GM18520 (cell line): ENCODE results near the gene ARHGEF17.

ENCODE experiments used
- ATAC-seq: cut with Tn5 transposase; IDR thresholded peaks from one replicate; pipeline ENCODE4 v1.9.1; 2021; ENCODE audit not compliant: unreplicated experiment

Gene ARHGEF17

DNA sequence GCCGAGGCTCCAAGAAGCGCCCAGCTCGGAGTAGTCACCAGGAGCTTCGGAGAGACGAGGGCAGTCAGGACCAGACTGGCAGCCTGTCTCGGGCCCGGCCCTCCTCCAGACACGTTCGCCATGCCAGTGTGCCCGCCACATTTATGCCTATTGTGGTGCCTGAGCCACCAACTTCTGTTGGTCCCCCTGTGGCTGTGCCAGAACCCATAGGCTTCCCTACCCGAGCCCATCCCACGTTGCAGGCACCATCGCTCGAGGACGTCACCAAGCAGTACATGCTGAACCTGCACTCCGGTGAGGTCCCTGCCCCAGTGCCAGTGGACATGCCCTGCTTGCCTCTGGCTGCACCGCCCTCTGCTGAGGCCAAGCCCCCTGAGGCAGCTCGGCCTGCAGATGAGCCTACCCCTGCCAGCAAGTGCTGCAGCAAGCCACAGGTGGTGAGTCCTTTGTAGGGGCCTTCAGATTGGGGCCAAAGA, 3.4 kb downstream of the ARHGEF17 start:
- ATAC-seq: no peak

DNA sequence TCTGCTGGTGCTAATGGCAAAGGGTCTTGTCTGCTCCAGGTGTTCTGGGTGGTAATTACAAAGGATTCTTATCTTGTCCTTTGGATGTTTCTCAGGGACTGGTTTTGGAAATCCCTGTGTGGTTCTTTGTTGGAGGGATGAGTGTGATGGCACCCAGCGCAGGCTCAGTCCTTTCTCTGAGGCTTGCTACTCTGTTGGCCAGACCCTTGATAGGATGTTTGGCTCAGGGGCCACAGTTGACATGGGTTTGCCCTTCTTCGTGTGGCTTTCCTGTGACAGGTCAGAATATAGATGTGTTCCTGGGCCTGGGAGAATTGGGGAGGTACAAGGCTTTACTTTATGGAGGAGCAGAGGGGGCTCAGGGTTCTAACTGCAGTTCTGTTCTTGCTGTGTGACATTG, 4.0 kb downstream of the ARHGEF17 start:
- no peak for ATAC-seq

GRCh38 chr11:73312851-73313327, 4.8 kb downstream of the ARHGEF17 start:
- no peak for ATAC-seq

GRCh38 chr11:73313652-73314051, 5.6 kb downstream of the ARHGEF17 start:
- no peak for ATAC-seq

- ATAC-seq: no peak
Observed at GRCh38 chr11:73314117-73314961, 6.3 kb downstream of the ARHGEF17 start.

GRCh38 chr11:73315293-73316020, 7.4 kb downstream of the ARHGEF17 start:
- ATAC-seq: no peak

DNA sequence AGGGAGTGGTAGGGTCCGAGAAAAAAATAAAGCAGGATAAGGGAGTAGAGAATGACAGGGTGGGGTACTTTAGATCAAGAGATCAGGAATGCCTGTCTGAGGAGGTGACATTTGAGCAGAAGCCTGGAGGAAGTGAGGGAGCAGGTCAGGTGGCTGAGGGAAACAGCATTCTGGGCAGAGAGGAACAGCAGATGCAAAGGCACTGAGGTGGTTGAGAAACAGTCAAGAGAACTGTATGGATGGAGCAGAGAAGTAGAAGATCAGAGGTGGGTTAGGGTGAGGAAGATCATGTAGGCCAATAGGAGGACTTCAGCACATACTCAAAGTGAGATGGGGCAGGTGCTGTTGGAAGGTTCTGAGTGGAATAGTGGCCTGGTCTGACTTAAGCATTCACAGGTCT, 8.3 kb downstream of the ARHGEF17 start:
- no peak for ATAC-seq

GRCh38 chr11:73317373-73317772, 9.3 kb downstream of the ARHGEF17 start:
- ATAC-seq: no peak

GRCh38 chr11:73317803-73318202, 9.7 kb downstream of the ARHGEF17 start:
- no peak for ATAC-seq

DNA sequence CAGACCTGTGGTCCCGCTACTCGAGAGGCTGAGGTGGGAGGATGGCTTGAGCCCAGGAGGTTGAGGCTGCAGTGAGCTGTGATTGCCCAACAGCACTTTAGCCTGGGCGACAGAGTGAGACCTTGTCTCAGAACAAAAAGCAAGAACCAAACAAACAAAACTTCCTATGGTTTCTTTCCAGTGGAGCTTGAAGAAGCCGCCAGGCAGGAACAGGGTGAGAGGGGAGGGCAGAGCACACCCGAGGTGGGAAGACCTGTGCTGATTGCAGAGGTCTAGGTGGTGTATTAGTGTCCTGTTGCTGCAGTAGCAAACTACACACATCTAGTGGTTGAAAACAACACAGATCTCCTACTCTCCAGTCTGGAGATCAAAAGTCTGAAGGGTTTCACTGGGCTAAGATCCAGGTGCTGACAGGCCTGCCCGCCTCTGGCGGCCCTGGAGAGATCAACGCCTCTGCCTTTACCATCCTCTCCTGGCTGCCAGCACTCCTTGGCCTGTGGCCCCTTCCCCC, 10.5 kb downstream of the ARHGEF17 start:
- no peak for ATAC-seq

DNA sequence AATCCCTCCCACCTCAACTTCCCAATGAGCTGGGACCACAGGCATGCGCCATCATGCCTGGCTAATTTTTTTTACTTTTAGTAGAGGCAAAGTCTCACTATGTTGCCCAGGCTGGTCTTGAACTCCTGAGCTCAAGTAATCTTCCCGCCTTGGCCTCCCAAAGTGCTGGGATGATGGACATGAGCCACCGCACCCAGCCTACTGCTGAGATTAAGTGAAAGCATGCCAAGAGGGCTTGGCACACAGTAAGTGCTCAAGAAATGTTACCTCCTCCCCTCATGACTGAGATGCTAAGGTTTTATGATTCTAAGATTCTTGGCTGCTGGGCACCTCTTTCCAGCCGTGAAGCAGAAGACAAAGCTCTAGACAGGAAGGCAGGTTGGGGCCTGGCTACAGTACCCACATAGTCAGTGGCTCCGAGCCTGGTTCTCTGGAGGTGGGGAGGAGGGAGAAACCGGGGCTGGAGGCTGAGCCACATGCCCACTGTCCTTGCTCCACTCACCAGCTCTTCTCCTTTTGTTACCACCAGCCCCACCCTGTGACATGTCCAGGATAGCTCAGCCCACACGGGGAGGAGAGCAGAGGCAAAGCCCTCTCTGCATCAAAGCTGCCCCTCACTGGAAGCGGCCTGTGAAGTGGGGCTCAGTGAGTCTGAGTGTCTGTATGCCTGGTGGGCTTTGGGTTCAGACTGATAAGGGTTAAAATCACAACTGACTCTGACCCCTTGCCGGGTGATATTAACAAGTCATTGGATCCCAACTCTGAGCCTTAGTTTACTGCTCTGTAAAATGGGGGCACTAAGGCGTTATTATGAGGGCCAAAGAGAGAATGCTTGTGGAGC, 12.9 kb downstream of the ARHGEF17 start:
- no peak for ATAC-seq

DNA sequence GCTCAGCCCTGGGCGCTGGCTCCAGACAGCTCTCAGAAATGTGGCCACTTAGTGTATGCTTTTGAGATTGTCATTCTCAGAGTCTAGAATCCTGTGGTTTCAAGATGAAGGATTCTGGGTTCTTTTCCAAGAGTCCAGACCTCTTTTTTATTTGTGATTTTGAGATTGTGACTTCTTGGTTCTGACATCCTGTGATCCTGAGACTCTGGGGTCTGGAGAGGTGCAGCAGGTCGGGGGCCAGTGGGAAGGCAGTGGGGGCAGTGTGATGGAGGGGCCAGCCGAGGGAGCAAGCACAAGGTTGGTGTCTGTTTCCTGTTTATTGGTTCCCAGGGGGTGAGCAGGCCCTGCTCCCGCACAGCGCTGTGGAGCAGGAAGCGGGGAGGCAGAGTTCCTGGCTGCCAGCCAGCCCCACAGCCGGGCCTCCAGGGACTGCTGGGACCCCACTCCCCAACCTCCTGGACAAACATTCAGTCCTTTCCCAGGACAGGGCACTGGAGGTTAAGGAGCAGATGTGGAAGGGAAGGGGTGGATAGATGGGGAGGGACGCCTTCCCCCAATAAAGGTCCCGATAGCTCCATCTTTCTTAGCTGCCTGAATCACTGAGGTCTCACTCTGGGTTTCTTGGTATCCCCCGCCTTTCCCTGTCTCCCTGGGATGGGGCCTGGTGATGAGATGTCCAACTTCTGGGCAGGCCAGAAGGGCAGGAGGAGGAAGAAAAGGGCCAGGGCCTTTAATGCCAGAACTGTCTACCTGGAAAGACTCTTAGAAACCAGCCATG, 13.7 kb downstream of the ARHGEF17 start:
- ATAC-seq: no peak

GRCh38 chr11:73322382-73323306, 14.6 kb downstream of the ARHGEF17 start:
- ATAC-seq: no peak

GRCh38 chr11:73323464-73323863, 15.4 kb downstream of the ARHGEF17 start:
- ATAC-seq: no peak

DNA sequence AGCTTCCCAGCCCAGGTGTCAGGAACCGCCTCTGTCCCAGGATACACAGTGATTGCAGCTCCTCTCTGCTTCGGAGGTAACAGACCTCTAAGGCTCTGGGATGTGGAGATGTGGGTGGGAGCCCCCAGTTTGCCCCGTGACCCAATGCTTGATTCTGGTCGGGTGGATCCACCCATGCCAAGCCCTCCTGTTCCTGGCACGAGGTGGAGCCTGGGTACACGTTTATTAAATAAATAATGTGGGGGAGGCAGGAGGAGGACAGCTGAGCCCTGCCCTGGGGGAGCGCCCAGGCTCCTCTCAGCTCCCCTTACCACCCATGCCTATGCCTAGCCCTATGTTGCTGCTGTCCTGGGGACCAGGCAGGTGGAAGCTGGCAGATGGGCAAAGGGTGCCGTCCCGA, 16.0 kb downstream of the ARHGEF17 start:
- ATAC-seq: no peak

- no peak for ATAC-seq
Observed at GRCh38 chr11:73324665-73325035, 16.6 kb downstream of the ARHGEF17 start.

GRCh38 chr11:73325036-73325981, 17.2 kb downstream of the ARHGEF17 start:
- peak; percentile 45 for ATAC-seq
